ENCODE measurements around the gene PAM.

The PAM gene

GRCh38 chr5:102763734-102764133 is 8.6 kb downstream of the PAM start:
- ATAC-seq: no peak
- TF ChIP-seq ESRRG (CRISPR knock-in tag; IDR thresholded peaks at IDR 0.05): no peak
- TF ChIP-seq POU6F1 (CRISPR knock-in tag; IDR thresholded peaks at IDR 0.05; ENCODE audit: borderline replicate concordance, low read depth): no peak
- TF ChIP-seq RARB (CRISPR knock-in tag; IDR thresholded peaks at IDR 0.05): no peak
- no peak for TF ChIP-seq CREB5 (CRISPR knock-in tag; IDR thresholded peaks at IDR 0.05; ENCODE audit: low read depth)
- no peak for TF ChIP-seq ISL1 (CRISPR knock-in tag; IDR thresholded peaks at IDR 0.05)
- no peak for TF ChIP-seq ZNF8 (CRISPR knock-in tag; IDR thresholded peaks at IDR 0.05)
- TF ChIP-seq GLIS3 (CRISPR knock-in tag; IDR thresholded peaks at IDR 0.05): no peak
- TF ChIP-seq CSRNP3 (CRISPR knock-in tag; IDR thresholded peaks at IDR 0.05): no peak
- no peak for TF ChIP-seq CSDC2 (CRISPR knock-in tag; IDR thresholded peaks at IDR 0.05)
- TF ChIP-seq BACH2 (CRISPR knock-in tag; IDR thresholded peaks at IDR 0.05; ENCODE audit: borderline replicate concordance): no peak
- TF ChIP-seq OSR1 (CRISPR knock-in tag; IDR thresholded peaks at IDR 0.05): no peak
- no peak for TF ChIP-seq TOX (CRISPR knock-in tag; IDR thresholded peaks at IDR 0.05; ENCODE audit: borderline replicate concordance)
- no peak for TF ChIP-seq TSHZ2 (CRISPR knock-in tag; IDR thresholded peaks at IDR 0.05)
- TF ChIP-seq PPARA (CRISPR knock-in tag; IDR thresholded peaks at IDR 0.05; ENCODE audit: borderline replicate concordance): no peak
- no peak for TF ChIP-seq ZC3H10 (CRISPR knock-in tag; IDR thresholded peaks at IDR 0.05)
- no peak for TF ChIP-seq ZFP30 (CRISPR knock-in tag; IDR thresholded peaks at IDR 0.05)
- no peak for TF ChIP-seq PATZ1 (CRISPR knock-in tag; IDR thresholded peaks at IDR 0.05; ENCODE audit: borderline replicate concordance)
- no peak for TF ChIP-seq ZNF565 (CRISPR knock-in tag; conservative IDR thresholded peaks at IDR 0.05; ENCODE audit: low read depth)
- no peak for TF ChIP-seq ZNF70 (CRISPR knock-in tag; IDR thresholded peaks at IDR 0.05)

GRCh38 chr5:102764381-102765004 is 9.4 kb downstream of the PAM start:
- no peak for ATAC-seq
- TF ChIP-seq CSDC2 (CRISPR knock-in tag; IDR thresholded peaks at IDR 0.05) (no peak), PPARA (CRISPR knock-in tag; IDR thresholded peaks at IDR 0.05; ENCODE audit: borderline replicate concordance) (no peak), ISL1 (CRISPR knock-in tag; IDR thresholded peaks at IDR 0.05) (no peak), BACH2 (CRISPR knock-in tag; IDR thresholded peaks at IDR 0.05; ENCODE audit: borderline replicate concordance) (no peak), RARB (CRISPR knock-in tag; IDR thresholded peaks at IDR 0.05) (no peak), ZFP30 (CRISPR knock-in tag; IDR thresholded peaks at IDR 0.05) (no peak), ARNTL (CRISPR knock-in tag; IDR thresholded peaks at IDR 0.05; ENCODE audit: borderline replicate concordance, low read depth) (no peak)

GRCh38 chr5:102765350-102765749 is 10.2 kb downstream of the PAM start:
- TF ChIP-seq CSDC2 (CRISPR knock-in tag; IDR thresholded peaks at IDR 0.05) (no peak), ZFP3 (CRISPR knock-in tag; IDR thresholded peaks at IDR 0.05) (no peak), SNAI2 (CRISPR knock-in tag; IDR thresholded peaks at IDR 0.05) (no peak), ZNF8 (CRISPR knock-in tag; IDR thresholded peaks at IDR 0.05) (no peak), ZFP30 (CRISPR knock-in tag; IDR thresholded peaks at IDR 0.05) (no peak), GLIS3 (CRISPR knock-in tag; IDR thresholded peaks at IDR 0.05) (no peak), TCF4 (CRISPR knock-in tag; IDR thresholded peaks at IDR 0.05; ENCODE audit: borderline replicate concordance) (no peak), PPARA (CRISPR knock-in tag; IDR thresholded peaks at IDR 0.05; ENCODE audit: borderline replicate concordance) (no peak)
- no peak for ATAC-seq

Measured in SK-N-SH treated with all-trans-retinoic acid at 6 μM for 48 hours (cell line).